ENCODE data around the gene C1orf174. TPM values are rescaled to one million over a fixed set of nuclear protein-coding genes. Genes with fewer than 3 reads are reported as not detected.

C1orf174 gene
- total and polyA plus RNA-seq, 2 experiments from 2014 or later: 17.6 to 22.2 TPM

GRCh38 chr1:3910049-3910731 is 10.1 kb upstream of the C1orf174 start:
- Histone ChIP-seq H3K36me3 (no peaks in the 10 kb centered on the region), H3K4me1 (ENCODE audit: low read depth) (no peaks in the 10 kb centered on the region), H3K27me3 (peaks cover 5% of the 10 kb centered on the region), H3K9me3 (ENCODE audit: low read depth) (no peaks in the 10 kb centered on the region), H3K4me3 (no peak overlapping the region), H3K27ac (no peak overlapping the region)
- TF ChIP-seq, protein P1, sequence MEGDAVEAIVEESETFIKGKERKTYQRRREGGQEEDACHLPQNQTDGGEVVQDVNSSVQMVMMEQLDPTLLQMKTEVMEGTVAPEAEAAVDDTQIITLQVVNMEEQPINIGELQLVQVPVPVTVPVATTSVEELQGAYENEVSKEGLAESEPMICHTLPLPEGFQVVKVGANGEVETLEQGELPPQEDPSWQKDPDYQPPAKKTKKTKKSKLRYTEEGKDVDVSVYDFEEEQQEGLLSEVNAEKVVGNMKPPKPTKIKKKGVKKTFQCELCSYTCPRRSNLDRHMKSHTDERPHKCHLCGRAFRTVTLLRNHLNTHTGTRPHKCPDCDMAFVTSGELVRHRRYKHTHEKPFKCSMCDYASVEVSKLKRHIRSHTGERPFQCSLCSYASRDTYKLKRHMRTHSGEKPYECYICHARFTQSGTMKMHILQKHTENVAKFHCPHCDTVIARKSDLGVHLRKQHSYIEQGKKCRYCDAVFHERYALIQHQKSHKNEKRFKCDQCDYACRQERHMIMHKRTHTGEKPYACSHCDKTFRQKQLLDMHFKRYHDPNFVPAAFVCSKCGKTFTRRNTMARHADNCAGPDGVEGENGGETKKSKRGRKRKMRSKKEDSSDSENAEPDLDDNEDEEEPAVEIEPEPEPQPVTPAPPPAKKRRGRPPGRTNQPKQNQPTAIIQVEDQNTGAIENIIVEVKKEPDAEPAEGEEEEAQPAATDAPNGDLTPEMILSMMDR (IDR thresholded peaks at IDR 0.05; ENCODE audit: low read depth, low read length): no peak
- DNase-seq (ENCODE audit: low read depth in 1 of 2, low spot score in 1 of 2): no peak

GRCh38 chr1:3909615-3910014 is 9.5 kb upstream of the C1orf174 start:
- H3K9me3 ChIP-seq (ENCODE audit: low read depth): no peaks in the 10 kb centered on the region
- H3K4me1 ChIP-seq (ENCODE audit: low read depth): no peaks in the 10 kb centered on the region
- H3K27ac ChIP-seq: no peak overlapping the region
- TF ChIP-seq, protein P1 (IDR thresholded peaks at IDR 0.05; ENCODE audit: low read depth, low read length): no peak
- no peak overlapping the region for H3K4me3 ChIP-seq
- no peaks in the 10 kb centered on the region for H3K36me3 ChIP-seq
- peaks cover 5% of the 10 kb centered on the region for H3K27me3 ChIP-seq
- no peak for DNase-seq (ENCODE audit: low read depth in 1 of 2, low spot score in 1 of 2)

DNA sequence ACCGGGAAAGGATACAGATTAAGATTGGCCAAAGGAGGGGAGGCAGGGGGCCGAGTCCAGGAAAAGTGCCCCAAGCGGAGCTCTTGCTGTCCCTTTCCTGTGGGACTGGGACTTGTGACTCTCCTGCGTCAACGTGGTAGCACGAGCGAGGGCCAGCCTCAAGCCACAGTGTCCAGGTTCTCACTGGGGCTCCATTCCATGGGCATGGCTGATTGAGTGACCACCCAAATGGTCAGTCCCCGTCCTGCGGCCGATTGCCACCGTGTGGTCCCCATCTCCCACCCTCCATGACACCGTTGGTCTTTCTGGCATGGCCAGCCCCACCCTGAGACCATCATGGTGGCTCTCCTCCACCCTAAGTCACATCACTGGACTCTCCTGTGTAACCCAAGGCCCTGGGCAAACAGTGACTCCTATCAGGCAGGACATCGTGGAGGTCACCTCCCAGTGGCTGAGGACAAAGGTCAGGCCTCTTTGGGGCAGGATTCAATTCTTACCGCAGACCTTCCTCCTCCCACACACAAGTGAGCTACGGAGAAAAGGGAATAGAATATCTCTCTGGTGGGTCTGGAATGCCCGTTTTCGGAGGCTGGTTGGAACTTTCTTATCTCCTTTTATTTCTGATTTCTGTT is 8.9 kb upstream of the C1orf174 start:
- TF ChIP-seq, protein P1 (IDR thresholded peaks at IDR 0.05; ENCODE audit: low read depth, low read length): no peak
- no peak overlapping the region for H3K4me3 ChIP-seq
- H3K27ac ChIP-seq: no peak overlapping the region
- H3K9me3 ChIP-seq (ENCODE audit: low read depth): no peaks in the 10 kb centered on the region
- no peak for DNase-seq (ENCODE audit: low read depth in 1 of 2, low spot score in 1 of 2)
- no peaks in the 10 kb centered on the region for H3K36me3 ChIP-seq
- peaks cover 5% of the 10 kb centered on the region for H3K27me3 ChIP-seq
- no peaks in the 10 kb centered on the region for H3K4me1 ChIP-seq (ENCODE audit: low read depth)

DNA sequence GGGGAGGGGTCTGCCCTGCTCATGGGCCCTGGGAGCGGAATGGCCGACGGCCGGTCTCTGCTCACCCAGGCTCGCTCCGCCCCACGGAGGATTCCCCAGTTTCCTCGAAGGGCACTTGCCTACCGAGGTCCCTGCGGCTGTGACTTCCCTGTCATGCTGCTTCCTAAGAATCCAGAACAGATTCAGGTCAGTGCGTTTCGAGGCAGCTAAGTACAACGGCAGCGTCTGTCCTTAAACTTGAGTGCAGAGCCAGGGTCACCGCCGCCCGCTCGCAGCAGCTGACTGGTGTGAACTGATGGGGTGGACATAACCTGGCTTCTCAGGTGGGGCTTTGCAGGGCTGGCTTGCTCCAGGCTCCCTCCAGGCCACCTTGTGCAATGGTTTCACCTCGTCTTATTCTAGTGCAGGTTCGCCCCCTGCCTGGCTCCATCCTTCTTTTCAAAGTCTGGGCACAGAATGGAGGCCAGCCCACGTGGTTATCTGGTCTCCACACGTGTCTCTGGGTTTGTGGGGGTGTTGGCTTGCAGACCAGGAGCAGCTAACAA is 7.6 kb upstream of the C1orf174 start:
- no peak for DNase-seq (ENCODE audit: low read depth in 1 of 2, low spot score in 1 of 2)
- Histone ChIP-seq H3K36me3 (no peaks in the 10 kb centered on the region), H3K4me1 (ENCODE audit: low read depth) (no peaks in the 10 kb centered on the region), H3K27me3 (peaks cover 5% of the 10 kb centered on the region), H3K27ac (no peak overlapping the region), H3K4me3 (no peak overlapping the region), H3K9me3 (ENCODE audit: low read depth) (no peaks in the 10 kb centered on the region)
- TF ChIP-seq, protein P1 (IDR thresholded peaks at IDR 0.05; ENCODE audit: low read depth, low read length): no peak

DNA sequence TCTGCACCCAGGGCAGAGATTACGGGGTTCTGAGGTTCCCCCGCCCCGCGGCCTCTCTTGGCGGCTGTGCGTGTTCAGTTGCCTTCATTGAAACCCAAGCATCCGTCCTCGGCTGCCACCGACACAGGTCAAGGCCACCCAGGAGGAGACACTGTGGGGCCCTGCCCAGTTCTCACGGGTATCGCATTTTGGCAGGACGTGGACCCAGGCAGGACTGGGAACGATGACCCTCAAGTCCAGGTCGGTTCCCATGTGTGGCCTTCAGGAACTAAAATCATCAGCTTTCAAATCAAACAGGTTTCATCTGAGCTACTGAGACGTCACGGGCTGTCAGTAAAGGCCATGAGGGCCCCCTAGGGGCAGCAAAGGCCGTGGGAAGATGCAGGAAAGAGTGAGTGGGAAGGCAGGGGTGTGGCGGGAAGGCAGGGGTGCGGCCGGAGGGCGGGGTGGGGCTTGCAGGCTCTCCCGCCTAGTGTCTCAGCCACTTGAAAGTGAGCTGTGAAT is 7.0 kb upstream of the C1orf174 start:
- TF ChIP-seq, protein P1 (IDR thresholded peaks at IDR 0.05; ENCODE audit: low read depth, low read length): no peak
- Histone ChIP-seq H3K9me3 (ENCODE audit: low read depth) (no peaks in the 10 kb centered on the region), H3K27me3 (peaks cover 5% of the 10 kb centered on the region), H3K36me3 (no peaks in the 10 kb centered on the region), H3K4me1 (ENCODE audit: low read depth) (no peaks in the 10 kb centered on the region), H3K4me3 (no peak overlapping the region), H3K27ac (no peak overlapping the region)
- DNase-seq (ENCODE audit: low read depth in 1 of 2, low spot score in 1 of 2): no peak

All from cardiac muscle cell (in vitro differentiated cells and primary cell).